ENCODE measurements around the gene TAS2R60. TPM values are rescaled to one million over a fixed set of nuclear protein-coding genes. Genes with fewer than 3 reads are reported as not detected.

The TAS2R60 gene
- polyA plus RNA-seq, 1 of the 3 experiments (the other 2 are of a cell fraction): not detected

DNA sequence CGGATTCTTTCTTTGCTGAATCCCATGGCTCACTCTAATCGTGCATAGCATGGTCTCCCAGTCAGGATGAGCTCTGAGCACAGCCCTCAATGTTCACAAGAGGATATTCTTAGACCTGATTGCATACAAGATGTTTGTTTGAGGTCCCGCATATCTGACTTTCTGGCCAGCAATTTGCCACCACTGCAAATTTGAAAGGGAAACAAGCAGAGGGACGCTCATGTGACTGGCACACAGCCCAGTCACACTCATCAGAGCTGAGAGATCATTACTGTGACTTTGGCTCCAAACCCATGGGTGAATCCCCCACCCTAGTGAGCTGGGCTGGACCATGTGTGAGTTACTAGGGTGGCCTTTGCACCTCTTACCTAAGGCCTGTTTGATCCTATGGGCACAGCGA lies 44.3 kb downstream of the TAS2R60 start:
- Histone ChIP-seq H3K27ac (ENCODE audit: low read depth in 2 of 2, low read length in 1 of 2) (peak overlapping the region; percentile 66), H3K4me1 (ENCODE audit: control insufficient read depth in 1 of 2, insufficient read depth in 2 of 2, low read depth in 1 of 2, low read length in 1 of 2) (peaks cover 3 to 39% of the 10 kb centered on the region in 2 experiments), H3K9ac (peak overlapping the region; percentile 1; the same call in 1 of the 2 replicates), H3F3A (replicated peaks; ENCODE audit: insufficient read depth) (peaks cover 30% of the 10 kb centered on the region), H3K4me2 (0 out of 2 replicates have a peak overlapping the region, but pooled peaks have one; percentile 20), H3K9me2 (0 out of 2 replicates have a peak, but pooled peaks cover 2% of the 10 kb centered on the region), H3K4me3 (ENCODE audit: low read depth in 2 of 2, low read length in 1 of 2) (no peak overlapping the region), H4K20me1 (ENCODE audit: insufficient read depth) (no peaks in the 10 kb centered on the region), H3K9me3 (no peaks in the 10 kb centered on the region), H2AFZ (ENCODE audit: low read depth) (peak overlapping the region; percentile 70), H3K36me3 (replicated peaks in 1 of 2; ENCODE audit: control insufficient read depth in 1 of 2, insufficient read depth in 2 of 2, low read length in 1 of 2) (no peaks in the 10 kb centered on the region), H3K27me3 (ENCODE audit: insufficient read depth) (no peaks in the 10 kb centered on the region), H3K79me2 (ENCODE audit: insufficient read depth) (no peaks in the 10 kb centered on the region)
- POLR2A ChIA-PET: no interaction called here
- 33% methylated on average over 5 of the region's 5 CpGs for WGBS (ENCODE audit: low lambda C conversion rate)
- DNase-seq: no peak
- CTCF ChIA-PET: no interaction called here
- TF ChIP-seq FOXM1 (IDR thresholded peaks at IDR 0.05; ENCODE audit: low read depth) (no peak), GABPA (IDR thresholded peaks at IDR 0.05; ENCODE audit: low read depth) (no peak), YY1 (IDR thresholded peaks at IDR 0.05; ENCODE audit: low read depth) (no peak), CTCF (IDR thresholded peaks at IDR 0.05) (no peak), TCF12 (IDR thresholded peaks at IDR 0.05) (peak; percentile 29; the same call in 1 of the 2 replicates), NRF1 (IDR thresholded peaks at IDR 0.05; ENCODE audit: low read depth, low read length) (no peak), SMC3 (IDR thresholded peaks at IDR 0.05; ENCODE audit: low read depth, low read length) (no peak), EP300 (IDR thresholded peaks at IDR 0.05; ENCODE audit: borderline replicate concordance in 1 of 2, low read depth in 1 of 2, low read length in 1 of 2) (no peak), TEAD4 (IDR thresholded peaks at IDR 0.05; ENCODE audit: borderline replicate concordance, insufficient read depth) (no peak), NFIC (IDR thresholded peaks at IDR 0.05; ENCODE audit: borderline replicate concordance) (peak; percentile 83), RFX5 (IDR thresholded peaks at IDR 0.05; ENCODE audit: low read length) (no peak), USF2 (IDR thresholded peaks at IDR 0.05; ENCODE audit: borderline replicate concordance, low read depth, low read length) (no peak), MAX (IDR thresholded peaks at IDR 0.05; ENCODE audit: low read depth) (no peak), MEF2A (IDR thresholded peaks at IDR 0.05; ENCODE audit: borderline replicate concordance, low read depth) (no peak), PBX3 (IDR thresholded peaks at IDR 0.05) (peak; percentile 55), POLR2AphosphoS5 (IDR thresholded peaks at IDR 0.05; ENCODE audit: low read depth, low read length) (no peak), RAD21 (IDR thresholded peaks at IDR 0.05; ENCODE audit: low read length) (no peak), ELF1 (IDR thresholded peaks at IDR 0.05) (no peak), EZH2phosphoT487 (IDR thresholded peaks at IDR 0.05; ENCODE audit: borderline replicate concordance, low read depth) (no peak), TAF1 (IDR thresholded peaks at IDR 0.05; ENCODE audit: borderline replicate concordance, low read depth, low read length) (no peak), FOSL2 (IDR thresholded peaks at IDR 0.05; ENCODE audit: borderline replicate concordance, low read depth) (no peak)
- TF ChIP-seq, protein P1, sequence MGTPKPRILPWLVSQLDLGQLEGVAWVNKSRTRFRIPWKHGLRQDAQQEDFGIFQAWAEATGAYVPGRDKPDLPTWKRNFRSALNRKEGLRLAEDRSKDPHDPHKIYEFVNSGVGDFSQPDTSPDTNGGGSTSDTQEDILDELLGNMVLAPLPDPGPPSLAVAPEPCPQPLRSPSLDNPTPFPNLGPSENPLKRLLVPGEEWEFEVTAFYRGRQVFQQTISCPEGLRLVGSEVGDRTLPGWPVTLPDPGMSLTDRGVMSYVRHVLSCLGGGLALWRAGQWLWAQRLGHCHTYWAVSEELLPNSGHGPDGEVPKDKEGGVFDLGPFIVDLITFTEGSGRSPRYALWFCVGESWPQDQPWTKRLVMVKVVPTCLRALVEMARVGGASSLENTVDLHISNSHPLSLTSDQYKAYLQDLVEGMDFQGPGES (IDR thresholded peaks at IDR 0.05; ENCODE audit: low read depth, low read length): no peak
- TF ChIP-seq, protein P2, sequence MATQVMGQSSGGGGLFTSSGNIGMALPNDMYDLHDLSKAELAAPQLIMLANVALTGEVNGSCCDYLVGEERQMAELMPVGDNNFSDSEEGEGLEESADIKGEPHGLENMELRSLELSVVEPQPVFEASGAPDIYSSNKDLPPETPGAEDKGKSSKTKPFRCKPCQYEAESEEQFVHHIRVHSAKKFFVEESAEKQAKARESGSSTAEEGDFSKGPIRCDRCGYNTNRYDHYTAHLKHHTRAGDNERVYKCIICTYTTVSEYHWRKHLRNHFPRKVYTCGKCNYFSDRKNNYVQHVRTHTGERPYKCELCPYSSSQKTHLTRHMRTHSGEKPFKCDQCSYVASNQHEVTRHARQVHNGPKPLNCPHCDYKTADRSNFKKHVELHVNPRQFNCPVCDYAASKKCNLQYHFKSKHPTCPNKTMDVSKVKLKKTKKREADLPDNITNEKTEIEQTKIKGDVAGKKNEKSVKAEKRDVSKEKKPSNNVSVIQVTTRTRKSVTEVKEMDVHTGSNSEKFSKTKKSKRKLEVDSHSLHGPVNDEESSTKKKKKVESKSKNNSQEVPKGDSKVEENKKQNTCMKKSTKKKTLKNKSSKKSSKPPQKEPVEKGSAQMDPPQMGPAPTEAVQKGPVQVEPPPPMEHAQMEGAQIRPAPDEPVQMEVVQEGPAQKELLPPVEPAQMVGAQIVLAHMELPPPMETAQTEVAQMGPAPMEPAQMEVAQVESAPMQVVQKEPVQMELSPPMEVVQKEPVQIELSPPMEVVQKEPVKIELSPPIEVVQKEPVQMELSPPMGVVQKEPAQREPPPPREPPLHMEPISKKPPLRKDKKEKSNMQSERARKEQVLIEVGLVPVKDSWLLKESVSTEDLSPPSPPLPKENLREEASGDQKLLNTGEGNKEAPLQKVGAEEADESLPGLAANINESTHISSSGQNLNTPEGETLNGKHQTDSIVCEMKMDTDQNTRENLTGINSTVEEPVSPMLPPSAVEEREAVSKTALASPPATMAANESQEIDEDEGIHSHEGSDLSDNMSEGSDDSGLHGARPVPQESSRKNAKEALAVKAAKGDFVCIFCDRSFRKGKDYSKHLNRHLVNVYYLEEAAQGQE (IDR thresholded peaks at IDR 0.05; ENCODE audit: low read depth, low read length): no peak
- TF ChIP-seq, protein P3, sequence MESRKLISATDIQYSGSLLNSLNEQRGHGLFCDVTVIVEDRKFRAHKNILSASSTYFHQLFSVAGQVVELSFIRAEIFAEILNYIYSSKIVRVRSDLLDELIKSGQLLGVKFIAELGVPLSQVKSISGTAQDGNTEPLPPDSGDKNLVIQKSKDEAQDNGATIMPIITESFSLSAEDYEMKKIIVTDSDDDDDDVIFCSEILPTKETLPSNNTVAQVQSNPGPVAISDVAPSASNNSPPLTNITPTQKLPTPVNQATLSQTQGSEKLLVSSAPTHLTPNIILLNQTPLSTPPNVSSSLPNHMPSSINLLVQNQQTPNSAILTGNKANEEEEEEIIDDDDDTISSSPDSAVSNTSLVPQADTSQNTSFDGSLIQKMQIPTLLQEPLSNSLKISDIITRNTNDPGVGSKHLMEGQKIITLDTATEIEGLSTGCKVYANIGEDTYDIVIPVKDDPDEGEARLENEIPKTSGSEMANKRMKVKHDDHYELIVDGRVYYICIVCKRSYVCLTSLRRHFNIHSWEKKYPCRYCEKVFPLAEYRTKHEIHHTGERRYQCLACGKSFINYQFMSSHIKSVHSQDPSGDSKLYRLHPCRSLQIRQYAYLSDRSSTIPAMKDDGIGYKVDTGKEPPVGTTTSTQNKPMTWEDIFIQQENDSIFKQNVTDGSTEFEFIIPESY (IDR thresholded peaks at IDR 0.05; ENCODE audit: borderline replicate concordance, low read depth): no peak
